ENCODE results near the gene ACTG1. TPM values are rescaled to one million over a fixed set of nuclear protein-coding genes. Genes with fewer than 3 reads are reported as not detected.

ACTG1 gene
- total and polyA plus RNA-seq, 2 of the 13 experiments (the other 11 are each of a cell fraction or from before 2014, with no cell fraction given): 973 to 1,138 TPM

DNA sequence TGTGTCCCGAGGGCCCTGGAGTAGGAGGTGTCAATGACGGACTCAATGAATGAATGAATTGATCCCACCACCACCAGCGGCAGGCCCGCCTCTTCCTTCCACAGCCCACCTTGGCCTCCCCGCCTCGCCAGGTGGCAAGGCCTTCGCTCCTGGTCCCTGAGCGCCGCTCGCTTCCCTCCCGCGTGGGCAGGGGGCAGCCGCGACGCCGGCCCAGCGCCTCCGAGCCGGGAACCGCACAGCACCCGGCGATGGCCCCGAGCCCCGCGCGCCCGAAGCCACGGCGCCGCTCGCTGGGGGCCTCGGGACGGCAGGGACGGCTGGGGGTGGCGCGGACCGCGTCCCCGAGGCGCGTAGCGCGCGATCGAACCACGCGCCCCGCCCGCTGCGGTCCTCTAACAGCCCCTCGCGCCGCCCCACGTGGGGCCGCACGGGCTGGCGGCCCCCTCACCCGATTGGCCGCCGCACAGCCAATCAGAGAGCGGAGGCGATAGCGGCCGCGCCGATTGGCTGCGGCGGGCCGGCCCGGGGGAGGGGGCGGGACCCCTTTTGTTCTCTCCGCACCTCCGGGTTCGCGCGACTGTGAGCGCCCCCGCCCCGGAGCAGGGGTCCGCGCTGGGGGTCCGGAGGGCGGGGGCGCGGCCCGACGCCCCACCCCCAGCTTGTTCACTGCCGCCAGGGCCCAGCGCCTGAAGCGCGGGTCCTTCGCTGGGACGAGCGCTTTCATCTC, 31.4 kb downstream of the ACTG1 start:
- 81% methylated on average over 82 of the region's 94 CpGs for WGBS (ENCODE audit: low lambda C conversion rate)
- Histone ChIP-seq H3K9me3 (ENCODE audit: low read length) (no peaks in the 10 kb centered on the region), H3K79me2 (ENCODE audit: insufficient read depth, low read length) (no peaks in the 10 kb centered on the region), H4K20me1 (ENCODE audit: insufficient read depth, low read length) (no peaks in the 10 kb centered on the region), H3K4me2 (ENCODE audit: low read depth, low read length) (peak overlapping the region; percentile 29; the same call in 1 of the 2 replicates), H3K27me3 (ENCODE audit: control insufficient read depth in 1 of 2, insufficient read depth in 2 of 2, low read length in 2 of 2) (peaks cover 7 to 64% of the 10 kb centered on the region in 2 experiments; a peak in 4 of 5 replicates), H3K4me1 (ENCODE audit: insufficient read depth, low read length) (peaks cover 39% of the 10 kb centered on the region), H3K36me3 (replicated peaks in 1 of 2; ENCODE audit: control insufficient read depth in 1 of 2, insufficient read depth in 2 of 2, low read length in 2 of 2) (no peaks in the 10 kb centered on the region), H3K4me3 (replicated peaks in 1 of 3; ENCODE audit: insufficient read depth in 1 of 3, low read depth in 2 of 3, low read length in 3 of 3) (peak overlapping the region in 1 of 3 experiments; percentile 9; a peak in 1 of 6 replicates), H2AFZ (ENCODE audit: low read length) (no peak overlapping the region), H3K27ac (ENCODE audit: extremely low read length, insufficient read depth, low read length) (no peak overlapping the region), H3K9ac (ENCODE audit: insufficient read depth, low read depth, low read length) (no peak overlapping the region)
- intact Hi-C loops (cut with micrococcal nuclease; ENCODE audit: unreplicated experiment) (loop anchor here (2.0 to 5.0 kb wide), 3 partner anchors 40 to 184 kb away; partner anchors contain the start of gene SLC38A10), in situ Hi-C loops (cut with HindIII; ENCODE audit: extremely low pct_ligation_motif_present, low pct_unique_long_range_greater_than_20kb) (loop anchor here (5.0 kb wide), 2 partner anchors 179 to 224 kb away; no protein-coding TSS in a partner anchor)
- no peak for FAIRE-seq
- BruUV-seq (replicated peaks): no TSS peak
- DNase-seq (ENCODE audit: low spot score): no peak
- no peak for ATAC-seq
- POLR2A ChIA-PET: no interaction called here
- CTCF ChIA-PET (ENCODE audit: low intra/inter-chr PET ratio, low total read pairs): no interaction called here
- TF ChIP-seq ZNF598 (CRISPR knock-in tag; IDR thresholded peaks at IDR 0.05; ENCODE audit: borderline replicate concordance) (no peak), MIER2 (CRISPR knock-in tag; IDR thresholded peaks at IDR 0.05) (no peak), NFYC (CRISPR knock-in tag; IDR thresholded peaks at IDR 0.05) (peak; percentile 81), ATF7-NPFF (CRISPR knock-in tag; IDR thresholded peaks at IDR 0.05; ENCODE audit: low read depth) (peak; percentile 55; the same call in 1 of the 2 replicates), NKX3-1 (CRISPR knock-in tag; IDR thresholded peaks at IDR 0.05) (no peak), NFATC3 (CRISPR knock-in tag; IDR thresholded peaks at IDR 0.05) (no peak), PHF21A (CRISPR knock-in tag; IDR thresholded peaks at IDR 0.05) (no peak)
- TF ChIP-seq, protein P1, sequence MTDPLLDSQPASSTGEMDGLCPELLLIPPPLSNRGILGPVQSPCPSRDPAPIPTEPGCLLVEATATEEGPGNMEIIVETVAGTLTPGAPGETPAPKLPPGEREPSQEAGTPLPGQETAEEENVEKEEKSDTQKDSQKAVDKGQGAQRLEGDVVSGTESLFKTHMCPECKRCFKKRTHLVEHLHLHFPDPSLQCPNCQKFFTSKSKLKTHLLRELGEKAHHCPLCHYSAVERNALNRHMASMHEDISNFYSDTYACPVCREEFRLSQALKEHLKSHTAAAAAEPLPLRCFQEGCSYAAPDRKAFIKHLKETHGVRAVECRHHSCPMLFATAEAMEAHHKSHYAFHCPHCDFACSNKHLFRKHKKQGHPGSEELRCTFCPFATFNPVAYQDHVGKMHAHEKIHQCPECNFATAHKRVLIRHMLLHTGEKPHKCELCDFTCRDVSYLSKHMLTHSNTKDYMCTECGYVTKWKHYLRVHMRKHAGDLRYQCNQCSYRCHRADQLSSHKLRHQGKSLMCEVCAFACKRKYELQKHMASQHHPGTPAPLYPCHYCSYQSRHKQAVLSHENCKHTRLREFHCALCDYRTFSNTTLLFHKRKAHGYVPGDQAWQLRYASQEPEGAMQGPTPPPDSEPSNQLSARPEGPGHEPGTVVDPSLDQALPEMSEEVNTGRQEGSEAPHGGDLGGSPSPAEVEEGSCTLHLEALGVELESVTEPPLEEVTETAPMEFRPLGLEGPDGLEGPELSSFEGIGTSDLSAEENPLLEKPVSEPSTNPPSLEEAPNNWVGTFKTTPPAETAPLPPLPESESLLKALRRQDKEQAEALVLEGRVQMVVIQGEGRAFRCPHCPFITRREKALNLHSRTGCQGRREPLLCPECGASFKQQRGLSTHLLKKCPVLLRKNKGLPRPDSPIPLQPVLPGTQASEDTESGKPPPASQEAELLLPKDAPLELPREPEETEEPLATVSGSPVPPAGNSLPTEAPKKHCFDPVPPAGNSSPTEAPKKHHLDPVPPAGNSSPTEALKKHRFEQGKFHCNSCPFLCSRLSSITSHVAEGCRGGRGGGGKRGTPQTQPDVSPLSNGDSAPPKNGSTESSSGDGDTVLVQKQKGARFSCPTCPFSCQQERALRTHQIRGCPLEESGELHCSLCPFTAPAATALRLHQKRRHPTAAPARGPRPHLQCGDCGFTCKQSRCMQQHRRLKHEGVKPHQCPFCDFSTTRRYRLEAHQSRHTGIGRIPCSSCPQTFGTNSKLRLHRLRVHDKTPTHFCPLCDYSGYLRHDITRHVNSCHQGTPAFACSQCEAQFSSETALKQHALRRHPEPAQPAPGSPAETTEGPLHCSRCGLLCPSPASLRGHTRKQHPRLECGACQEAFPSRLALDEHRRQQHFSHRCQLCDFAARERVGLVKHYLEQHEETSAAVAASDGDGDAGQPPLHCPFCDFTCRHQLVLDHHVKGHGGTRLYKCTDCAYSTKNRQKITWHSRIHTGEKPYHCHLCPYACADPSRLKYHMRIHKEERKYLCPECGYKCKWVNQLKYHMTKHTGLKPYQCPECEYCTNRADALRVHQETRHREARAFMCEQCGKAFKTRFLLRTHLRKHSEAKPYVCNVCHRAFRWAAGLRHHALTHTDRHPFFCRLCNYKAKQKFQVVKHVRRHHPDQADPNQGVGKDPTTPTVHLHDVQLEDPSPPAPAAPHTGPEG (CRISPR knock-in tag; IDR thresholded peaks at IDR 0.05): peak; percentile 51; the same call in 1 of the 2 replicates
- TF ChIP-seq, protein P2, sequence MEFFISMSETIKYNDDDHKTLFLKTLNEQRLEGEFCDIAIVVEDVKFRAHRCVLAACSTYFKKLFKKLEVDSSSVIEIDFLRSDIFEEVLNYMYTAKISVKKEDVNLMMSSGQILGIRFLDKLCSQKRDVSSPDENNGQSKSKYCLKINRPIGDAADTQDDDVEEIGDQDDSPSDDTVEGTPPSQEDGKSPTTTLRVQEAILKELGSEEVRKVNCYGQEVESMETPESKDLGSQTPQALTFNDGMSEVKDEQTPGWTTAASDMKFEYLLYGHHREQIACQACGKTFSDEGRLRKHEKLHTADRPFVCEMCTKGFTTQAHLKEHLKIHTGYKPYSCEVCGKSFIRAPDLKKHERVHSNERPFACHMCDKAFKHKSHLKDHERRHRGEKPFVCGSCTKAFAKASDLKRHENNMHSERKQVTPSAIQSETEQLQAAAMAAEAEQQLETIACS (CRISPR knock-in tag; IDR thresholded peaks at IDR 0.05): no peak
- TF ChIP-seq, protein P3, sequence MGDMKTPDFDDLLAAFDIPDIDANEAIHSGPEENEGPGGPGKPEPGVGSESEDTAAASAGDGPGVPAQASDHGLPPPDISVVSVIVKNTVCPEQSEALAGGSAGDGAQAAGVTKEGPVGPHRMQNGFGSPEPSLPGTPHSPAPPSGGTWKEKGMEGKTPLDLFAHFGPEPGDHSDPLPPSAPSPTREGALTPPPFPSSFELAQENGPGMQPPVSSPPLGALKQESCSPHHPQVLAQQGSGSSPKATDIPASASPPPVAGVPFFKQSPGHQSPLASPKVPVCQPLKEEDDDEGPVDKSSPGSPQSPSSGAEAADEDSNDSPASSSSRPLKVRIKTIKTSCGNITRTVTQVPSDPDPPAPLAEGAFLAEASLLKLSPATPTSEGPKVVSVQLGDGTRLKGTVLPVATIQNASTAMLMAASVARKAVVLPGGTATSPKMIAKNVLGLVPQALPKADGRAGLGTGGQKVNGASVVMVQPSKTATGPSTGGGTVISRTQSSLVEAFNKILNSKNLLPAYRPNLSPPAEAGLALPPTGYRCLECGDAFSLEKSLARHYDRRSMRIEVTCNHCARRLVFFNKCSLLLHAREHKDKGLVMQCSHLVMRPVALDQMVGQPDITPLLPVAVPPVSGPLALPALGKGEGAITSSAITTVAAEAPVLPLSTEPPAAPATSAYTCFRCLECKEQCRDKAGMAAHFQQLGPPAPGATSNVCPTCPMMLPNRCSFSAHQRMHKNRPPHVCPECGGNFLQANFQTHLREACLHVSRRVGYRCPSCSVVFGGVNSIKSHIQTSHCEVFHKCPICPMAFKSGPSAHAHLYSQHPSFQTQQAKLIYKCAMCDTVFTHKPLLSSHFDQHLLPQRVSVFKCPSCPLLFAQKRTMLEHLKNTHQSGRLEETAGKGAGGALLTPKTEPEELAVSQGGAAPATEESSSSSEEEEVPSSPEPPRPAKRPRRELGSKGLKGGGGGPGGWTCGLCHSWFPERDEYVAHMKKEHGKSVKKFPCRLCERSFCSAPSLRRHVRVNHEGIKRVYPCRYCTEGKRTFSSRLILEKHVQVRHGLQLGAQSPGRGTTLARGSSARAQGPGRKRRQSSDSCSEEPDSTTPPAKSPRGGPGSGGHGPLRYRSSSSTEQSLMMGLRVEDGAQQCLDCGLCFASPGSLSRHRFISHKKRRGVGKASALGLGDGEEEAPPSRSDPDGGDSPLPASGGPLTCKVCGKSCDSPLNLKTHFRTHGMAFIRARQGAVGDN (CRISPR knock-in tag; IDR thresholded peaks at IDR 0.05): peak; percentile 33
